K562 (cell line): ENCODE results near the gene CEP20. TPM values are rescaled to one million over a fixed set of nuclear protein-coding genes. Genes with fewer than 3 reads are reported as not detected.

Source experiments
- BCOR ChIP-seq: fragments of 450-650 bp; IDR thresholded peaks from 2 replicates; pipeline ENCODE4 v1.6.1; 2016
- CCAR2 ChIP-seq: fragments of 200-400 bp; formaldehyde crosslinking; IDR thresholded peaks from 2 replicates; pipeline ENCODE4 v1.6.1; 2017; ENCODE audit warnings: mild to moderate bottlenecking, low read depth, low read length
- HMG20B ChIP-seq: fragments of 250-450 bp; sonication (Bioruptor Pico); IDR thresholded peaks from 2 replicates; pipeline ENCODE4 v1.5.0; 2021; ENCODE audit warnings: mild to moderate bottlenecking
- KDM1A ChIP-seq, 2 experiments: fragments of 450-650 bp; IDR thresholded peaks; 2 replicates each; pipeline ENCODE4 v1.6.1; 2016; ENCODE audit warnings: mild to moderate bottlenecking in 2 of 2
- NR1H2 ChIP-seq: sonication (generic); formaldehyde crosslinking; IDR thresholded peaks from 2 replicates; pipeline ENCODE4 v1.4.0; 2020; ENCODE audit warnings: mild to moderate bottlenecking, missing genetic modification reagents
- POLR2G ChIP-seq: fragments of 200-400 bp; formaldehyde crosslinking; IDR thresholded peaks from 2 replicates; pipeline ENCODE4 v1.6.1; 2017; ENCODE audit warnings: low read depth, mild to moderate bottlenecking, antibody characterized with exemption, low read length, moderate library complexity
- RBM25 ChIP-seq: fragments of 200-400 bp; formaldehyde crosslinking; IDR thresholded peaks from 2 replicates; pipeline ENCODE4 v1.6.1; 2018; ENCODE audit warnings: low read length, low read depth, moderate library complexity; ENCODE audit not compliant: severe bottlenecking
- SMARCE1 ChIP-seq: fragments of 450-650 bp; IDR thresholded peaks from 2 replicates; pipeline ENCODE4 v1.7.1; 2016; ENCODE audit warnings: mild to moderate bottlenecking
- YBX1 ChIP-seq: fragments of 450-650 bp; IDR thresholded peaks from 2 replicates; pipeline ENCODE4 v1.7.1; 2016; ENCODE audit warnings: mild to moderate bottlenecking
- ZNF518B ChIP-seq: fragments of 250-450 bp; sonication (Bioruptor Pico); IDR thresholded peaks from 2 replicates; pipeline ENCODE4 v1.5.0; 2021; ENCODE audit warnings: mild to moderate bottlenecking, moderate library complexity
- ZNF592 ChIP-seq: fragments of 450-650 bp; IDR thresholded peaks from 2 replicates; pipeline ENCODE4 v1.6.1; 2017; ENCODE audit warnings: antibody characterized with exemption, mild to moderate bottlenecking
- polyA plus RNA-seq, 8 experiments: library from polyadenylated mRNA; depleted of rRNA in 4 of 8; stranded (reverse) in 5 of 8; unstranded in 3 of 8; fragments of >200 nt; fragmentation: Nextera tagmentation in 2 of 8; fragmentation: Illumina TruSeq in 1 of 8; extraction: Ambion mirVana in 2 of 8; extraction: Trizol in 1 of 8; gene quantifications; 2 replicates each; pipeline versions ENCODE4 v1.2.1 to v1.2.3, GENCODE V29; 2011 to 2014; ENCODE audit warnings: inconsistent platforms in 1 of 8, missing spikeins in 1 of 8
- total RNA-seq, 7 experiments: library from RNA; depleted of rRNA in 6 of 7; stranded (reverse); fragments of >200 nt in 6 of 7; fragmentation: Illumina TruSeq in 2 of 7; extraction: Trizol in 2 of 7; gene quantifications; 2 replicates each; pipeline versions ENCODE4 v1.2.1 to v1.2.3, GENCODE V29; 2011 to 2021; ENCODE audit warnings: low replicate concordance in 1 of 7

Gene CEP20
- total and polyA plus RNA-seq, 9 of the 15 experiments (the other 6 are each of a cell fraction or from before 2014, with no cell fraction given) = 41.3 to 150 (median 104) TPM

- no peak for TF ChIP-seq ZNF592
- TF ChIP-seq CCAR2 = no peak
- TF ChIP-seq NR1H2 = no peak
- no peak for TF ChIP-seq YBX1
- TF ChIP-seq KDM1A (IDR thresholded peaks at IDR 0.05) = peak in 1 of 2 experiments; percentile 65; a peak in 2 of 4 replicates
- TF ChIP-seq BCOR = peak; percentile 84
- peak; percentile 78 for TF ChIP-seq RBM25
- no peak for TF ChIP-seq SMARCE1
- TF ChIP-seq HMG20B (CRISPR knock-in tag) = no peak
- TF ChIP-seq ZNF518B (CRISPR knock-in tag) = no peak
- TF ChIP-seq POLR2G = no peak
Measured at GRCh38 chr16:15827709-15828343, 60.6 kb downstream of the CEP20 start (continued).
